ENCODE measurements around the gene EZH2.

DNA sequence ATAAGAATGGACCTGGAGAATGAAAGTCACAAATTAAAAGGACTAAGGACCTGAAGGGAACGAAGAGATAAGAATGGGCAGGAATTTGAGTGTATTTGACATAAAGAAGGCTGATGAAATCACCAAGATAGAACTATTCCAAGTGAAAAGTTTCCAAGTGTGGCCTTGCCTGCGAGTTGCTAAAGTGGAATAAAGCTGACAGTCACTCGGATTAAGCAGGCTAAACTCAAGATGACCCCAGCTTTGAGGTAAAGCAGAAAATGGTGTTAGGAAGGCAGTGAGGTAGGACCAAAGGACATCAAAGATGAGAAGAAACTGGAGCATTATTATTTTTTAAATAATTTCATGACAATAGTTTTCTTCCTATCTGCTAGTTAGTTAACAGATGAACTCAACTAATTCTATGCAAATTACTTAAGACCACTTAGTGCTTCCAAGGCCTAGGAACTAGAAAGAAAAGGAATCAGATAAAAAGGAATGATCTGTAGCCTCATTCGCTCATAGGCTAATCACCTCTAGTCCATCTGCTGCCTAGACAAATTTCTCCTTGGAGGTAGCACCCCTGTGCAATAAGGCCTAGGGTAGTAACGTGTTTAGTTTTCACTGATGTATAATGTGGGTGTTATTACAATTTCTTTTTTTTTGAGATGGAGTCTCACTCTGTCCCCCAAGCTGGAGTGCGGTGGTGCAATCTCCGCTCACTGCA, 34.5 kb downstream of the EZH2 start:
- TF ChIP-seq, protein P1, sequence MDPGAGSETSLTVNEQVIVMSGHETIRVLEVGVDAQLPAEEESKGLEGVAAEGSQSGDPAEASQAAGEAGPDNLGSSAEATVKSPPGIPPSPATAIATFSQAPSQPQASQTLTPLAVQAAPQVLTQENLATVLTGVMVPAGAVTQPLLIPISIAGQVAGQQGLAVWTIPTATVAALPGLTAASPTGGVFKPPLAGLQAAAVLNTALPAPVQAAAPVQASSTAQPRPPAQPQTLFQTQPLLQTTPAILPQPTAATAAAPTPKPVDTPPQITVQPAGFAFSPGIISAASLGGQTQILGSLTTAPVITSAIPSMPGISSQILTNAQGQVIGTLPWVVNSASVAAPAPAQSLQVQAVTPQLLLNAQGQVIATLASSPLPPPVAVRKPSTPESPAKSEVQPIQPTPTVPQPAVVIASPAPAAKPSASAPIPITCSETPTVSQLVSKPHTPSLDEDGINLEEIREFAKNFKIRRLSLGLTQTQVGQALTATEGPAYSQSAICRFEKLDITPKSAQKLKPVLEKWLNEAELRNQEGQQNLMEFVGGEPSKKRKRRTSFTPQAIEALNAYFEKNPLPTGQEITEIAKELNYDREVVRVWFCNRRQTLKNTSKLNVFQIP (CRISPR knock-in tag; IDR thresholded peaks at IDR 0.05; ENCODE audit: borderline replicate concordance, low read depth): no peak; the same call in 1 of the 2 replicates
- TF ChIP-seq SNAI2 (CRISPR knock-in tag; IDR thresholded peaks at IDR 0.05) (no peak), ESRRG (CRISPR knock-in tag; IDR thresholded peaks at IDR 0.05) (no peak), RARB (CRISPR knock-in tag; IDR thresholded peaks at IDR 0.05) (no peak), ZNF565 (CRISPR knock-in tag; conservative IDR thresholded peaks at IDR 0.05; ENCODE audit: low read depth) (no peak)
- TF ChIP-seq, protein P2, sequence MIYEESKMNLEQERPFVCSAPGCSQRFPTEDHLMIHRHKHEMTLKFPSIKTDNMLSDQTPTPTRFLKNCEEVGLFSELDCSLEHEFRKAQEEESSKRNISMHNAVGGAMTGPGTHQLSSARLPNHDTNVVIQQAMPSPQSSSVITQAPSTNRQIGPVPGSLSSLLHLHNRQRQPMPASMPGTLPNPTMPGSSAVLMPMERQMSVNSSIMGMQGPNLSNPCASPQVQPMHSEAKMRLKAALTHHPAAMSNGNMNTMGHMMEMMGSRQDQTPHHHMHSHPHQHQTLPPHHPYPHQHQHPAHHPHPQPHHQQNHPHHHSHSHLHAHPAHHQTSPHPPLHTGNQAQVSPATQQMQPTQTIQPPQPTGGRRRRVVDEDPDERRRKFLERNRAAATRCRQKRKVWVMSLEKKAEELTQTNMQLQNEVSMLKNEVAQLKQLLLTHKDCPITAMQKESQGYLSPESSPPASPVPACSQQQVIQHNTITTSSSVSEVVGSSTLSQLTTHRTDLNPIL (CRISPR knock-in tag; IDR thresholded peaks at IDR 0.05; ENCODE audit: low read depth): no peak
- TF ChIP-seq, protein P3, sequence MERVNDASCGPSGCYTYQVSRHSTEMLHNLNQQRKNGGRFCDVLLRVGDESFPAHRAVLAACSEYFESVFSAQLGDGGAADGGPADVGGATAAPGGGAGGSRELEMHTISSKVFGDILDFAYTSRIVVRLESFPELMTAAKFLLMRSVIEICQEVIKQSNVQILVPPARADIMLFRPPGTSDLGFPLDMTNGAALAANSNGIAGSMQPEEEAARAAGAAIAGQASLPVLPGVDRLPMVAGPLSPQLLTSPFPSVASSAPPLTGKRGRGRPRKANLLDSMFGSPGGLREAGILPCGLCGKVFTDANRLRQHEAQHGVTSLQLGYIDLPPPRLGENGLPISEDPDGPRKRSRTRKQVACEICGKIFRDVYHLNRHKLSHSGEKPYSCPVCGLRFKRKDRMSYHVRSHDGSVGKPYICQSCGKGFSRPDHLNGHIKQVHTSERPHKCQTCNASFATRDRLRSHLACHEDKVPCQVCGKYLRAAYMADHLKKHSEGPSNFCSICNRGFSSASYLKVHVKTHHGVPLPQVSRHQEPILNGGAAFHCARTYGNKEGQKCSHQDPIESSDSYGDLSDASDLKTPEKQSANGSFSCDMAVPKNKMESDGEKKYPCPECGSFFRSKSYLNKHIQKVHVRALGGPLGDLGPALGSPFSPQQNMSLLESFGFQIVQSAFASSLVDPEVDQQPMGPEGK (CRISPR knock-in tag; IDR thresholded peaks at IDR 0.05; ENCODE audit: borderline replicate concordance): no peak

Data from SK-N-SH treated with all-trans-retinoic acid at 6 μM for 48 hours (cell line).